GM23338 (cell line): ENCODE data around the gene STRA6. TPM values are rescaled to one million over a fixed set of nuclear protein-coding genes. Genes with fewer than 3 reads are reported as not detected.
A peak's percentile ranks its signal among the peaks of the same experiment; 100 is the strongest.

Experiments
- ATAC-seq: fragments of 200-7000 bp; cut with Tn5 transposase; 3 replicates; pipeline ENCODE4 v1.9.1; 2020
- DNase-seq: peaks from one replicate; pipeline ENCODE4 v3.0.0-alpha.2; 2015; ENCODE audit warnings: low spot score
- H2AFZ ChIP-seq: fragments of 200-600 bp; sonication (generic); 2 replicates; pipeline ENCODE4 v1.8.0; 2016; ENCODE audit warnings: antibody characterized with exemption, mild to moderate bottlenecking, moderate library complexity
- H3F3A ChIP-seq: fragments of 200-600 bp; sonication (generic); replicated peaks from 2 replicates; pipeline ENCODE4 v1.8.0; 2017; ENCODE audit warnings: antibody characterized with exemption, mixed run types, low read depth
- H3K27ac ChIP-seq: fragments of 200-600 bp; sonication (generic); 2 replicates; pipeline ENCODE4 v1.6.1; 2016; ENCODE audit warnings: low read depth
- H3K27me3 ChIP-seq: fragments of 200-600 bp; sonication (generic); 2 replicates; pipeline ENCODE4 v1.8.0; 2016; ENCODE audit warnings: mild to moderate bottlenecking, mixed run types, moderate library complexity; ENCODE audit not compliant: insufficient read depth
- H3K36me3 ChIP-seq: fragments of 200-600 bp; sonication (generic); 2 replicates; pipeline ENCODE4 v1.8.0; 2016; ENCODE audit warnings: mild to moderate bottlenecking; ENCODE audit not compliant: insufficient read depth
- H3K4me1 ChIP-seq: fragments of 200-600 bp; sonication (generic); 2 replicates; pipeline ENCODE4 v1.8.0; 2016; ENCODE audit warnings: mild to moderate bottlenecking, moderate library complexity; ENCODE audit not compliant: insufficient read depth
- H3K4me2 ChIP-seq: fragments of 200-600 bp; sonication (generic); 2 replicates; pipeline ENCODE4 v1.7.1; 2017; ENCODE audit warnings: mixed run types
- H3K4me3 ChIP-seq: fragments of 200-600 bp; sonication (generic); 2 replicates; pipeline ENCODE4 v1.6.1; 2016; ENCODE audit warnings: mixed run types
- H3K79me2 ChIP-seq: fragments of 200-600 bp; sonication (generic); replicated peaks from 2 replicates; pipeline ENCODE4 v1.8.0; 2017; ENCODE audit warnings: mild to moderate bottlenecking; ENCODE audit not compliant: insufficient read depth
- H3K9me2 ChIP-seq: fragments of 200-600 bp; sonication (generic); 2 replicates; pipeline ENCODE4 v1.8.0; 2017; ENCODE audit not compliant: insufficient read depth
- H4K20me1 ChIP-seq: fragments of 200-600 bp; sonication (generic); replicated peaks from 2 replicates; pipeline ENCODE4 v1.8.0; 2017; ENCODE audit warnings: mild to moderate bottlenecking; ENCODE audit not compliant: insufficient read depth
- H3K27ac Mint-ChIP-seq: 2 replicates; pipeline ENCODE4 v1.8.0; 2020; ENCODE audit warnings: inconsistent platforms, mild to moderate bottlenecking, moderate library complexity, mixed read lengths
- H3K27me3 Mint-ChIP-seq: 3 replicates; pipeline ENCODE4 v1.8.0; 2022; ENCODE audit warnings: low read depth, mild to moderate bottlenecking, moderate library complexity, mixed read lengths, inconsistent platforms; ENCODE audit not compliant: insufficient read depth, poor library complexity
- H3K36me3 Mint-ChIP-seq: 3 replicates; pipeline ENCODE4 v1.8.0; 2021; ENCODE audit warnings: low read depth, mild to moderate bottlenecking, inconsistent platforms, moderate library complexity, mixed read lengths
- H3K4me1 Mint-ChIP-seq: 3 replicates; pipeline ENCODE4 v1.8.0; 2020; ENCODE audit warnings: mild to moderate bottlenecking, inconsistent platforms, mixed read lengths
- H3K4me3 Mint-ChIP-seq: 3 replicates; pipeline ENCODE4 v1.8.0; 2021; ENCODE audit warnings: moderate library complexity, mild to moderate bottlenecking, inconsistent platforms, mixed read lengths
- H3K9me3 Mint-ChIP-seq: 3 replicates; pipeline ENCODE4 v1.8.0; 2020; ENCODE audit warnings: moderate library complexity, mild to moderate bottlenecking, inconsistent platforms, mixed read lengths
- CREB1 ChIP-seq: fragments of 250-450 bp; sonication (Bioruptor Pico); IDR thresholded peaks from 2 replicates; pipeline ENCODE4 v1.5.0; 2020; ENCODE audit warnings: low read depth, mild to moderate bottlenecking, moderate library complexity
- CTCF ChIP-seq, 2 experiments: fragments of 200-600 bp in 1 of 2; sonication (generic) in 1 of 2; conservative IDR thresholded peaks; 2 replicates each; pipeline versions ENCODE4 v1.5.1 to v1.6.1; 2016 to 2017; ENCODE audit warnings: antibody characterized with exemption in 2 of 2, low read depth in 2 of 2, mild to moderate bottlenecking in 2 of 2, moderate library complexity in 1 of 2
- EZH2 ChIP-seq: fragments of 200-600 bp; sonication (generic); IDR thresholded peaks from one replicate; pipeline ENCODE4 v1.8.0; 2017; ENCODE audit warnings: antibody characterized with exemption, mild to moderate bottlenecking, low read depth; ENCODE audit not compliant: unreplicated experiment
- EZH2phosphoT487 ChIP-seq: fragments of 200-600 bp; sonication (generic); IDR thresholded peaks from one replicate; pipeline ENCODE4 v1.8.1; 2018; ENCODE audit warnings: antibody characterized with exemption; ENCODE audit not compliant: unreplicated experiment
- JUNB ChIP-seq: IDR thresholded peaks from one replicate; pipeline ENCODE4 v1.6.1; 2016; ENCODE audit warnings: antibody characterized with exemption; ENCODE audit not compliant: unreplicated experiment
- POLR2AphosphoS5 ChIP-seq: IDR thresholded peaks from 2 replicates; pipeline ENCODE4 v1.6.1; 2016; ENCODE audit warnings: antibody characterized with exemption, low read depth
- REST ChIP-seq: IDR thresholded peaks from one replicate; pipeline ENCODE4 v1.6.1; 2018; ENCODE audit warnings: antibody characterized with exemption; ENCODE audit not compliant: unreplicated experiment
- STAT1 ChIP-seq: IDR thresholded peaks from one replicate; pipeline ENCODE4 v1.6.1; 2016; ENCODE audit warnings: antibody characterized with exemption; ENCODE audit not compliant: unreplicated experiment
- ZNF114 ChIP-seq: fragments of 250-450 bp; sonication (Bioruptor Pico); IDR thresholded peaks from 2 replicates; pipeline ENCODE4 v1.5.0; 2020; ENCODE audit warnings: mild to moderate bottlenecking, moderate library complexity
- ZNF331 ChIP-seq: fragments of 250-450 bp; sonication (Bioruptor Pico); IDR thresholded peaks from 2 replicates; pipeline ENCODE4 v1.5.0; 2020; ENCODE audit warnings: low read depth, mild to moderate bottlenecking, moderate library complexity
- polyA plus RNA-seq: library from polyadenylated mRNA; unstranded; fragments of >200 nt; fragmentation: Nextera tagmentation; extraction: Ambion mirVana; gene quantifications from 2 replicates; pipeline ENCODE4 v1.2.1, GENCODE V29; 2016
- total RNA-seq: library from RNA; depleted of rRNA; stranded (reverse); fragments of >200 nt; shearing (Covaris generic); gene quantifications from 2 replicates; pipeline ENCODE4 v1.2.3, GENCODE V29; 2014
- TF ChIP-seq, protein P1 (sequence below): IDR thresholded peaks from 2 replicates; pipeline ENCODE4 v1.6.1; 2016; ENCODE audit warnings: antibody characterized with exemption

The STRA6 gene
- total and polyA plus RNA-seq, 2 experiments from 2014 or later: 8.2 to 9.9 TPM

GRCh38 chr15:74135041-74135565 lies 67.5 kb downstream of the STRA6 start:
- no peak for ATAC-seq
- no peak overlapping the region for H3K27ac ChIP-seq
- no peaks in the 10 kb centered on the region for H4K20me1 ChIP-seq
- H3K79me2 ChIP-seq: no peaks in the 10 kb centered on the region
- H3K36me3 Mint-ChIP-seq: no peaks in the 10 kb centered on the region; the same call in 2 of the 3 replicates
- peaks cover 69% of the 10 kb centered on the region for H3K4me1 Mint-ChIP-seq
- TF ChIP-seq ZNF114 (CRISPR knock-in tag) (no peak), REST (no peak), EZH2phosphoT487 (peak; percentile 12), ZNF331 (CRISPR knock-in tag) (no peak), EZH2 (peak; percentile 83)
- TF ChIP-seq, protein P1, sequence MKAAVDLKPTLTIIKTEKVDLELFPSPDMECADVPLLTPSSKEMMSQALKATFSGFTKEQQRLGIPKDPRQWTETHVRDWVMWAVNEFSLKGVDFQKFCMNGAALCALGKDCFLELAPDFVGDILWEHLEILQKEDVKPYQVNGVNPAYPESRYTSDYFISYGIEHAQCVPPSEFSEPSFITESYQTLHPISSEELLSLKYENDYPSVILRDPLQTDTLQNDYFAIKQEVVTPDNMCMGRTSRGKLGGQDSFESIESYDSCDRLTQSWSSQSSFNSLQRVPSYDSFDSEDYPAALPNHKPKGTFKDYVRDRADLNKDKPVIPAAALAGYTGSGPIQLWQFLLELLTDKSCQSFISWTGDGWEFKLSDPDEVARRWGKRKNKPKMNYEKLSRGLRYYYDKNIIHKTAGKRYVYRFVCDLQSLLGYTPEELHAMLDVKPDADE: no peak
- H3K27ac Mint-ChIP-seq: no peak overlapping the region
- H3K4me3 Mint-ChIP-seq: peak overlapping the region; percentile 73
- no peaks in the 10 kb centered on the region for H3K9me2 ChIP-seq
- H3K4me3 ChIP-seq: peak overlapping the region; percentile 75
- H2AFZ ChIP-seq: peak overlapping the region; percentile 81
- no peaks in the 10 kb centered on the region for H3K36me3 ChIP-seq
- H3K9me3 Mint-ChIP-seq: peaks cover 6% of the 10 kb centered on the region; the same call in 2 of the 3 replicates
- peaks cover 94% of the 10 kb centered on the region for H3K27me3 ChIP-seq
- H3K4me1 ChIP-seq: peaks cover 62% of the 10 kb centered on the region
- H3K27me3 Mint-ChIP-seq: peaks cover 92% of the 10 kb centered on the region
- peak overlapping the region; percentile 94 for H3K4me2 ChIP-seq
- peaks cover 16% of the 10 kb centered on the region for H3F3A ChIP-seq
- no peak for DNase-seq

GRCh38 chr15:74134387-74135027 lies 68.1 kb downstream of the STRA6 start:
- Histone ChIP-seq H3K4me1 (peaks cover 56% of the 10 kb centered on the region), H3K27me3 (peaks cover 98% of the 10 kb centered on the region), H2AFZ (peak overlapping the region; percentile 96; the same call in 1 of the 2 replicates), H4K20me1 (no peaks in the 10 kb centered on the region), H3K9me2 (no peaks in the 10 kb centered on the region), H3K27ac (no peak overlapping the region), H3K79me2 (no peaks in the 10 kb centered on the region), H3K36me3 (no peaks in the 10 kb centered on the region), H3K4me3 (peak overlapping the region; percentile 75), H3K4me2 (peak overlapping the region; percentile 94), H3F3A (peaks cover 17% of the 10 kb centered on the region)
- Mint-ChIP-seq H3K4me3 (peak overlapping the region; percentile 70), H3K36me3 (no peaks in the 10 kb centered on the region; the same call in 2 of the 3 replicates), H3K27ac (no peak overlapping the region), H3K9me3 (peaks cover 6% of the 10 kb centered on the region; the same call in 2 of the 3 replicates), H3K27me3 (peaks cover 95% of the 10 kb centered on the region), H3K4me1 (peaks cover 67% of the 10 kb centered on the region)
- ATAC-seq (peak; percentile 44), DNase-seq (peak; percentile 86)
- TF ChIP-seq CREB1 (CRISPR knock-in tag) (0 out of 2 replicates have a peak, but pooled peaks have one; percentile 4), POLR2AphosphoS5 (no peak), EZH2phosphoT487 (peak; percentile 40), STAT1 (no peak), JUNB (no peak), EZH2 (peak; percentile 57), CTCF (conservative IDR thresholded peaks at IDR 0.05; ENCODE audit: low read depth in 2 of 2) (peak; percentile 67 to 76)
- TF ChIP-seq, protein P1: no peak
